Right ventricle myocardium inferior (tissue), 1 donor: ENCODE data around the gene PROC. TPM values are rescaled to one million over a fixed set of nuclear protein-coding genes. Genes with fewer than 3 reads are reported as not detected.

Experiments
- ATAC-seq: fragments of 200-7000 bp; cut with Tn5 transposase; one replicate; pipeline ENCODE4 v1.9.1; 2020; ENCODE audit warnings: mild to moderate bottlenecking, moderate library complexity
- DNase-seq: peaks from one replicate; pipeline ENCODE4 v3.0.0; 2021; ENCODE audit errors: missing footprints
- intact Hi-C: fragments of 100-400 bp; cut with DNase I; formaldehyde crosslinking; loops from one replicate; pipeline ENCODE4 v1.11.0; 2022
- long read RNA-seq: library from polyadenylated mRNA; unstranded; transcript quantifications from one replicate; pipeline ENCODE4 v2.0.0, GENCODE V29; 2021
- total RNA-seq: library from RNA; stranded (reverse); fragmentation: NEBNext Ultra II Directional; extraction: Animal tissue kit (Norgen Biotek cat#: 25700); gene quantifications from one replicate; pipeline ENCODE4 v1.2.1, GENCODE V29; 2021
- donor health status: DM: no; HTN: yes; CAD: no; lungs with severe emphysema.

PROC gene
- not detected for total RNA-seq
- long read RNA-seq = 0 reads

GRCh38 chr2:127418300-127419111, at the start of gene PROC:
PROC (plus strand) TSS chr2:127418427; CDS start chr2:127419943, 1,516 bp downstream.
- intact Hi-C loops = loop anchor here (5.0 kb wide), 1 partner anchor 96 kb away; no protein-coding TSS in a partner anchor
- DNase-seq (no peak), ATAC-seq (no peak)

- ATAC-seq (no peak), DNase-seq (no peak)
- intact Hi-C loops = no loop called here
Measured at GRCh38 chr2:127370010-127370409, 48.2 kb upstream of the PROC start.

DNA sequence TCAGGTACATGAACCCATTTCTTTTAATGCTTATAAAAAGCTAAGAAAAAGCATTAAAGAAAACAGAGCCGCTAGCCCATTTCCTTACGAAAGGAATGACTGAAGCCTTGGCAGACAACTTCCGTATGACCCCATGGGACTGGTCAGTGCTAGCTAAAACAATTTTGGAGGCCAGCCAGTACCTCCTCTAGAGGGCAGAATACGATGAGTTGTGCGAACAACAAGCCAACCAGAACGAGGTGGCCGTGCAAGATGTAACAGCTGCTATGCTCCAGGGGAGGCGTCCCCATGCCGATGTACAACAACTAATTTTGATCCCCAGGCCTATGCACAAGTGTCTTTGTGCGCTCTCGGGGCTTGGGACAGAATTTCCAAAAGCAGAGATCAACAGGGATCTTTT, 47.2 kb upstream of the PROC start:
- intact Hi-C loops = no loop called here
- ATAC-seq (peak; percentile 81), DNase-seq (peak; percentile 72)

DNA sequence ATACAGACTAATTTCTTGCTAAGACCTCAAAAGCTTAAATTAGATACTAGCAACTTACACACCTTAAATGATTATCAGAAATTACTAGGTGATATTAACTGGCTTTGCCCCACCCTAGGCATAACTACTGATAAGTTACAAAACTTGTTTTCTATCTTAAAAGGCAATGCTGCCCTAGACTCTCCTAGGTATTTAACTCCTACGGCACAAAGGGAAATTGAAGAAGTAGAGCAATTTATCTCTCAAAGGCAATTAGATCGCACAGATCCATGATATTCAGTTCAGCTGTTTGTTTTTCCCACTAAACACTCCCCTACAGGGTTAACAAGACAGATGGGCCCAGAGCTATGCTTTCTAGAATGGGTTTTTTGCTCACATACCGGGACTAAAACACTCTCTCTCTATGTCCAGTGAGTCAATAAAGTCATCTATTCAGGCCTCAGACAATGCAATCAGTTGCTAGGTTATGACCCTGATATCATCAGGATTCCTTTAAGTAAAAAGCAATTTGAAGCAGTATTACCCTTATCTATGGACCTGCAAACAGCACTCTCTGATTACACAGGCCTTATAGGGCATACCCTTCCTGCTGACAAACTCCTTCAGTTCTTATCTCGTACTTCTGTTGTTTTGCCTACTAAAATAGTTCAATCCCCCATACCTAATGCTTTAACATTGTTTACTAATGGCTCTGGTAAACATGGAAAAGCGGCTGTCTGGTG, 44.7 kb upstream of the PROC start:
- DNase-seq (no peak), ATAC-seq (no peak)
- intact Hi-C loops = no loop called here

- ATAC-seq = no peak
- intact Hi-C loops = no loop called here
Measured at GRCh38 chr2:127376257-127376656, 42.0 kb upstream of the PROC start.

GRCh38 chr2:127377262-127377661, 41.0 kb upstream of the PROC start:
- intact Hi-C loops = no loop called here
- ATAC-seq = no peak
- no peak for DNase-seq

More at GRCh38 chr2:127376257-127376656, 42.0 kb upstream of the PROC start:
- DNase-seq = no peak

DNA sequence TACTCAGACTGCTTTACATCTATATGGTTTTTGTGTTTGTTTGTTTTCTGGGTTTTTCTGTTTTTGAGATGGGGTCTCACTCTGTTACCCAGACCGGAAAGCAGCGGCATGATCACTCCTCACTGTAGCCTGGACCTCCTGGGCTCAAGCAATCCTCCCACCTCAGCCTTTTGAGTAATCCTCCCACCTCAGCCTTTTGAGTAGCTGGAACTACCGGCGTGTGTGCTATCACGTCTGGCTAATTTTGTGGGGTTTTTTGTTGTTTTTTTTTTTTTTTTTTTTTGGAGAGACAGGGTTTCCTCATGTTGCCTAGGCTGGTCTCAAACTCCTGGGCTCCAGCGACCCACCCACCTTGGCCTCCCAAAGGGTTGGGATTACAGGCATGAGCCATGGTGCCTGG, 39.5 kb upstream of the PROC start:
- intact Hi-C loops = no loop called here
- DNase-seq (no peak), ATAC-seq (no peak)

DNA sequence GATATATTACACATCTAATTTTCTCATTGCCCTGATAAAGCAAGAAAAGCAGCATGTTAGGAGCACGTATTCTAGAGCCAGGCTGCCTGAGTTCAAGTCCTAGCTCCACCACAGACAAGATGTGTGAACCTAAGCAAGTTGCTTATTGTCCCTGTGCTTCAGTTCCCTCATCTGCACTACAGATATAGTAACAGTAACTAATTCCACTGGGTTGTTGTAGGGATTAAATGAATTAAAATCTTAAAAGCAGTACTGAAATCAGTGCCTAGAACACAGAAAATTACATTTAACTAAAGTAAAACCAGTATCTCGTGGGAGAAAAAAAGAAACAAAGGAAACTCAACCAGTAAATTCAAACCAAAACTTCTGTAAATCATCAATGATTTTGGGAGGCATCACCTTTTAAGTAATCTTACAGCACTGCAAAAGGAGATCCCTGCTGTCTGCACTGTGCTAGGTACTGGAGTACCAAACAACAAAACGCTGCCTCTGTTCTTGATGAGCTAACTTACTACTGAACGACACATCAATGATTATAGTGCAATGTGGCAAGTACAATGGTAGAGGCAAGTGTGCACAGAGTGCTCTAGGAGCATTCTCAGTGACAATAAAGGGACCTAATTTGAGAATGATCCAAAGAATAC, 38.4 kb upstream of the PROC start:
- intact Hi-C loops = no loop called here
- no peak for ATAC-seq
- no peak for DNase-seq

- DNase-seq = no peak
- ATAC-seq = no peak
- intact Hi-C loops = no loop called here
Measured at GRCh38 chr2:127381762-127382161, 36.5 kb upstream of the PROC start.

GRCh38 chr2:127382831-127383230, 35.4 kb upstream of the PROC start:
- DNase-seq (no peak), ATAC-seq (no peak)
- intact Hi-C loops = no loop called here

GRCh38 chr2:127384529-127384928, 33.7 kb upstream of the PROC start:
- ATAC-seq = no peak
- no peak for DNase-seq
- intact Hi-C loops = no loop called here

- ATAC-seq (no peak), DNase-seq (no peak)
- intact Hi-C loops = loop anchor here (2.0 kb wide), 1 partner anchor 31 kb away; no protein-coding TSS in a partner anchor
Measured at GRCh38 chr2:127386246-127386645, 32.0 kb upstream of the PROC start.

GRCh38 chr2:127386764-127387654, 31.2 kb upstream of the PROC start:
- DNase-seq = peak; percentile 94
- peak; percentile 84 for ATAC-seq
- intact Hi-C loops = loop anchor here (2.0 kb wide), 1 partner anchor 32 kb away; no protein-coding TSS in a partner anchor

- intact Hi-C loops = loop anchor here (2.0 kb wide), 1 partner anchor 33 kb away; no protein-coding TSS in a partner anchor
Measured at GRCh38 chr2:127387655-127388422, 30.4 kb upstream of the PROC start, which contains the start of gene MAP3K2. MAP3K2 (minus strand) TSS chr2:127387975; CDS start chr2:127343129, 44,846 bp downstream.

DNA sequence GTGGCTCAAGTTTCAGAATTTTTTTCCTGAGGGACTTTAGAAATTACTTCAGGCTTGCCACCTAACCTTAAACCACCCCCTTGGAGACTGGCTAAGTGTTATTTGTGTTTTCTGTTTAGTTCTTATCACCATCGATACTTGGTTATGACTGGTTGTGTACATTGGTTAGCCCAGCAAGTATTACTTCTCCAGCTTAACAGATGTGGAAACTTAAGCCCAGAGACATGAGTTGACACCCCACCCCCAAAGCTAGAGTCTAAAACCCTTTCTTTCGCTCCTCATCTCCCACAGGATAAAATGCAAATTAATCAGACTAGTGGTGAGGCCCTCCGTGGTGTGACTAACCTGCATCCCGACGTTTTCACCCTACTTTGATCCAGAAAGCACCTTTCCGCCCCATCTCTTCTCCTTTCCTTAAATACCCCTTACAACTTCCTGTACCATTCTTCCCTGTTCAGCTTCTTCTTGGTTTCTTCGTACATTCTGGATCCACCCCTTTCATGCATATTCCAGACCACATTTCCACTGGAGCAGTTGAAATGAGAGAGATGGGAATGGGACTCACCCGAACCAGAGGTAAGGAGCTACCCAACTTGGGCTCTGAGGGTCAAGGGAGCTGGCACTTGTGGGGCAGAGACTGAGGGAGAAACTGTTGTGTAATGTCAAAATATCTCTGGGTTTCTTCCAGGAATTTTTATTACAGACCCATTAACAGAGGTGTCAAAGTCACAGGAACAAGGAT, 29.6 kb upstream of the PROC start:
- intact Hi-C loops = no loop called here
- no peak for DNase-seq
- ATAC-seq = no peak

More at GRCh38 chr2:127387655-127388422, 30.4 kb upstream of the PROC start, which contains the start of gene MAP3K2:
- ATAC-seq (peak; percentile 95), DNase-seq (peak; percentile 97)

DNA sequence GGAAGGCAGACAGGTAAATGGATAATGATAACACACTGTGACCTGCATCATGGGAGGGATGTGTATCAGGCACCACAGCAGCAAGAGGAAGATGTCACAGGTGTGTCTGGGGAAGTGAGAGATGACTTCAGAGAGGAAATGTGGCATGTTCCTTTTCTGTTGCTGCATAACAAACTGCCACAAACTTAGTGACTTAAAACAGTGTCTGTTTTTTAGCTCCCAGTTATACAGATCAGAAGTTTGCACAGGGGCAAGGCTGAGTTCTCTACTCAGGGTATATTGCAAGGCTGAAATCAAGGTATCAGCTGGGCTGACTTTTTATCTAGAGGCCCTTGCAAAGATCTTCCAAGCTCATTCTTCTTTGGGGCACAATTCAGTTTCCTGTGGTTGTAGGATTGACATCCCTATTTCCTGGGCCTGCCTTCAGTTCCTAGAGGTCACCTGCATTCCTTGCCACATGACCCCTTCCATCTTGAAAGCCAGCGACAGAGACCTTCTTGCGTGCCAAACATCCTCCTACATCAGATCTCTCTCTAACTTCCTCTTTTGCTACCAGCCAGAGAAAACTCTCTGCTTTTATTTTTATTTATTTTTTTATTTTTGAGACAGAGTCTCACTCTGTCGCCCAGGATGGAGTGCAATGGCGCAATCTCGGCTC, 28.3 kb upstream of the PROC start:
- DNase-seq (no peak), ATAC-seq (no peak)
- intact Hi-C loops = no loop called here
